DMS53 treated with DMSO at 0.1 percent for 48 hours (cell line): ENCODE data around the gene KCNF1.

Experiments used
- DNase-seq: peaks from one replicate; lab custom pipeline; 2025; ENCODE audit not compliant: unreplicated experiment; lab: John Stamatoyannopoulos, UW

The KCNF1 gene

GRCh38 chr2:10901160-10901939 lies 10.4 kb upstream of the KCNF1 start:
- DNase-seq, result peak; percentile 24

DNA sequence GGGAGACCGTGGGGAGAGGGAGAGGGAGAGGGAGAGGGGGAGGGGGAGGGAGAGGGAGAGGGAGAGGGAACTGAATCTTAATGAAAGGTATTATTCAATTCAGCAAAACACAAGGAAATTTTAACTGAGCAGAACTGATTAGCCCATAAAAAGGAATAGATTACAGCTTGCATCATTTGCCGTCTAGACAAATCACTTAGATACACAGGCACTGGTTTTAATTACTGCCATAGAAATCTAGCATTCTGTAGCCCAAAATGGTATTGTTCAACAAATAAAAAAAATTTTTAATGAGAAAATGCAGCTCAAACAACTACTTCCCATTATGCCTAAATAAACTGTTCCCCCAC lies 7.9 kb upstream of the KCNF1 start:
- no peak for DNase-seq

DNA sequence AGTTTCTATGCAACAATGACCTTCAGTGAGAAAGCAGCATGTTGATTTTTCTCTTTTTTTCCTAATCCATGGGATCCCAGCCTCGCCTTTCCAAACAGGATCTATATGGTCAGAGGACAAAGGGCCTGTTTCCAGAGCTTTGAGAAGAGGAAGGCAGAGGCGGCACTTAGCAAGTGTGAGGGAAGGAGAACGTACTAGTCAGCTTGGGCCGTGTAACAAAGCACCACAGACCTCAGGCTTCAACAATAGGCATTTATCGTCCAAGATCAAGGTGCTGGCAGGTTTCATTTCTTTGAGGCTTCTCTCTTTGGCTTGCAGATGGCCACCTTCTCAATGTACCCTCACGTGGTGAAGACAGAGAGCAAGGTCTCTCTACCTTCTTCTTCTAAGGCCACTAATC lies 7.3 kb upstream of the KCNF1 start:
- no peak for DNase-seq

GRCh38 chr2:10905006-10905861 lies 6.5 kb upstream of the KCNF1 start:
- no peak for DNase-seq

DNA sequence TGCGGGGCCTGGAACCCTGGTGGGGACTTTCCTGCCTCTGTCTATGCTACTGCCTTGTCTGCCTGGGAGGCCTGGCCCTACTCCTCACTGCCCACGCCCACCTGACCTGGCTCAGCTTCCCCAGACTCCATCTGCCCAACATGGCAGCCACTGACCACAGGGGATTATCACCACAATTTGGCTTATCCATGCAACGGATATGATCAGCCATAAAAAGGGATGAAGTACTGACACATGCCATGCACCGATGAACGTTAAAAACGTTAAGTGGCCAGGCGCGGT lies 5.9 kb upstream of the KCNF1 start:
- no peak for DNase-seq

GRCh38 chr2:10906926-10907625 lies 4.7 kb upstream of the KCNF1 start:
- peak; percentile 18 for DNase-seq

DNA sequence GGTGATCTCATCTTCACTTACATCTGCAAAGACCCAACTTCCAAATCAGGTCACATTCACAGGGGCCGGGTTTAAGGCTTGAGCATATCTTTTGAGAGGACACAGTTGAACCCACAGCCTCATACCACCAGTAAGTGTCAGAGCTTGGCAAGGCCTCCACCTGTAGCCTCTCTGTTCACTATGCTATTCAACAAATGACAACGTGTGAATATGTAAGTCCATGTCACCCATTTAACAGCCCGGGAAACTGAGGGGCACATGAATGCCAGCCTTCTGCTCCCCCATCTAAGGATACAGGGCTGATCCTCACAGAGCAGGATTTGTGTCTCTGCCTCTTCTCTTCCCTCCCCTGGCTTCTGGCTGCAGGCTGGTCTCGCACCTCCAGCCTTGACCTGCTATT lies 3.5 kb upstream of the KCNF1 start:
- no peak for DNase-seq

DNA sequence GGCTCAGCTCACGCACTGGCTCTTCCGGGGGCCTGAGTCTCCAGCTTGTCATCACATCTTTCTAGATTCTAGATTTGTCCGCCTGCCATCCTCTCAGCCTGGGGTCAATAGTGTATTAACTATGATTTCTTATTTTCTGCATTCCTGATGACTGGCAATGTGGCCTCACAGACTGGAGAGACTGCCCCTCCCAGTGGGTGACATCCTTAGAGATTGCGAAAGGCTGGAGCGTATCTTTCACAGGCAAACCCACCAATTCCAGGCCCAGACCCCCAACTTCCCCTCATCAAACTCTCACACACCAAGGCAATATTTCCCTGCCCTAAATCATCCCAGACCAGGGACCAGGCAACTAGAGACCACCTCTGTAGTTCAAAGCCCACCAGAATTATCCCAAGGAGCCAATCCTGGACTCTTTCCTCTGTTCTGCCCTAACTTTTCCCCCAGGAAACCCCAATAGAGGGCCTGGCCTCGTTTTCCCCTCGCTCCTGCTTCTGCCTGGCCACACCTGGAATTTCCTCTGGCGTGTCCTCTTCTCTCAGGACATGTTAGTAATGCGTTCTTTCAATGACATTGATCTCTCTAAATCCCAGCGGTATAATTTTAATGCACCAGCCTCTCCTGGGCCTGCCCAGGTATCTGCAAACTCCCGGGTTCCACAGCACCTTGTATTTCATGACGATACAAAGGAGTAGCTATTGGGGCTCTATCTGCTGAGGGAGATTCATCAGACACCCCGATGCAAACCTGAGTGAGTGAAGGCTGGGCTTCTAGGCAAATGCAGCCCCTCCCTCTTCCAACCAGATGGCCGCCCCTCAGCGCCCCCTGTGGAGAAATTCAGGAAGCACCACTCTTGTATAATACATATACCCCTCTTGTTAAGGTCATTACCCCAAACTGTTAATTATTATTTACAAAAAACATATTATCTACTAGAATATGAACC lies 2.4 kb upstream of the KCNF1 start:
- DNase-seq, result no peak

DNA sequence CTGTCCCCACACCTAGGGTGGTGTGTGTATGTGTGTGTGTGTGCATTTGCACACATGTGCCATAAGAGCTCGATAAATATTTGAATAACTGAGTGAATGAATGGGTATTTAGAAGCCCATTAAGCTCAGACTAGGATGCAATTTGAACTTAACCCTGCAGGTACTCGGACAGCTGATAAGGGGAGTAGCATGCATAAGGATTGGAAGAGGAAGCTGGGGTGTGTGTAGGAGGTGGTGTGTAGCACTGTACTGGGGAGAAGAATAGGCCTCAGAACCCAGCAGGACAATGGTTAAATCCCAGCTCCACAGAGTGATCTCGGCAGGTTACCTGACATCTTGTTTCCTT lies 1.8 kb upstream of the KCNF1 start:
- no peak for DNase-seq

GRCh38 chr2:10910625-10911024 lies 1.1 kb upstream of the KCNF1 start:
- no peak for DNase-seq

DNA sequence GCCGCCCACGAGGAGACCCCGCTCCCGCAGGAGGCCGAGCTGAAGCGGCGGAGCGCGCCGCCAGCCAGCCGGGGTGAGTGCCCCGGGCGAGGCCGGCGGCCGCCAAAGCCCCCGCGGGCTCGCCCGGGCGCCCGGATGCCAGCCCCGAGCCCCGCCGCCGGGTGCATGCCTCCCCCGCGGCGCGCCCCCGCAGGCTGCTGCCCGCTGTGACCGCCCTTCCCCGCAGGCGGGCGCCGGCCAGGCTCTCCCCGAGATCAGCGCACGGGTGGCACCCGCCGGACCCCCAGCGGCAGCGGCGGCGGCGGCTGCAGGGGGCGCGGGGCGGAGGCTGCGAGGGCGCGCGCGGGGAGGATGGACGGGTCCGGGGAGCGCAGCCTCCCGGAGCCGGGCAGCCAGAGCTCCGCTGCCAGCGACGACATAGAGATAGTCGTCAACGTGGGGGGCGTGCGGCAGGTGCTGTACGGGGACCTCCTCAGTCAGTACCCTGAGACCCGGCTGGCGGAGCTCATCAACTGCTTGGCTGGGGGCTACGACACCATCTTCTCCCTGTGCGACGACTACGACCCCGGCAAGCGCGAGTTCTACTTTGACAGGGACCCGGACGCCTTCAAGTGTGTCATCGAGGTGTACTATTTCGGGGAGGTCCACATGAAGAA lies 470 bp downstream of the KCNF1 start:
- no peak for DNase-seq

DNA sequence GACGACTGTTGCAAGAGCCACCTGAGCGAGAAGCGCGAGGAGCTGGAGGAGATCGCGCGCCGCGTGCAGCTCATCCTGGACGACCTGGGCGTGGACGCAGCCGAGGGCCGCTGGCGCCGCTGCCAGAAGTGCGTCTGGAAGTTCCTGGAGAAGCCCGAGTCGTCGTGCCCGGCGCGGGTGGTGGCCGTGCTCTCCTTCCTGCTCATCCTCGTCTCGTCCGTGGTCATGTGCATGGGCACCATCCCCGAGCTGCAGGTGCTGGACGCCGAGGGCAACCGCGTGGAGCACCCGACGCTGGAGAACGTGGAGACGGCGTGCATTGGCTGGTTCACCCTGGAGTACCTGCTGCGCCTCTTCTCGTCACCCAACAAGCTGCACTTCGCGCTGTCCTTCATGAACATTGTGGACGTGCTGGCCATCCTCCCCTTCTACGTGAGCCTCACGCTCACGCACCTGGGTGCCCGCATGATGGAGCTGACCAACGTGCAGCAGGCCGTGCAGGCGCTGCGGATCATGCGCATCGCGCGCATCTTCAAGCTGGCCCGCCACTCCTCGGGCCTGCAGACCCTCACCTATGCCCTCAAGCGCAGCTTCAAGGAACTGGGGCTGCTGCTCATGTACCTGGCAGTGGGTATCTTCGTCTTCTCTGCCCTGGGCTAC lies 1.2 kb downstream of the KCNF1 start:
- no peak for DNase-seq

- DNase-seq, result no peak
Measured at GRCh38 chr2:10913501-10914271, 2.0 kb downstream of the KCNF1 start.

GRCh38 chr2:10914272-10914693 lies 2.5 kb downstream of the KCNF1 start:
- DNase-seq, result no peak

GRCh38 chr2:10915236-10915635 lies 3.5 kb downstream of the KCNF1 start:
- DNase-seq, result no peak

- DNase-seq, result no peak
Measured at GRCh38 chr2:10915731-10916276, 4.1 kb downstream of the KCNF1 start.

GRCh38 chr2:10916953-10917352 lies 5.2 kb downstream of the KCNF1 start:
- DNase-seq, result no peak

DNA sequence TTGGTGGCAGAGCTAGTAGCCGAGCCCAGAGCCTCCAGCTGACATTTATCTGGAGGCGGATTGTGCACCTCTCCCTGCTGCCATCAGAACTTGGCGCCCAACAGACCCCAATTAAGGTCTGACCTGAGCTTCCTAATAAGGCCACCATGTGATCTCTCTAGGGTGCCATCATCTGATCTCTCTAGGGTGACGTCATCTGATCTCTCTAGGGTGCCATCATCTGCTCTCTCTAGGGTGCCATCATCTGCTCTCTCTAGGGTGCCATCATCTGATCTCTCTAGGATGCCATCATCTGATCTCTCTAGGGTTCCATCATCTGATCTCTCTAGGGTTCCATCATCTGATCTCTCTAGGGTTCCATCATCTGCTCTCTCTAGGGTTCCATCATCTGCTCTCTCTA lies 6.2 kb downstream of the KCNF1 start:
- DNase-seq, result no peak
